Suppressor macrophage treated with lipopolysaccharide for 1 hour (primary cell): Measurements from ENCODE around the gene MKNK2.
"Not testable (repeated sequence)": the region's sequence is repeated elsewhere in the genome, so short reads cannot be mapped to it uniquely, and the experiment has no call there.

ENCODE experiments used
- DNase-seq, 3 donors: peaks; one replicate each; pipeline ENCODE4 v3.0.0-alpha.2; 2020 to 2022

MKNK2 gene

DNA sequence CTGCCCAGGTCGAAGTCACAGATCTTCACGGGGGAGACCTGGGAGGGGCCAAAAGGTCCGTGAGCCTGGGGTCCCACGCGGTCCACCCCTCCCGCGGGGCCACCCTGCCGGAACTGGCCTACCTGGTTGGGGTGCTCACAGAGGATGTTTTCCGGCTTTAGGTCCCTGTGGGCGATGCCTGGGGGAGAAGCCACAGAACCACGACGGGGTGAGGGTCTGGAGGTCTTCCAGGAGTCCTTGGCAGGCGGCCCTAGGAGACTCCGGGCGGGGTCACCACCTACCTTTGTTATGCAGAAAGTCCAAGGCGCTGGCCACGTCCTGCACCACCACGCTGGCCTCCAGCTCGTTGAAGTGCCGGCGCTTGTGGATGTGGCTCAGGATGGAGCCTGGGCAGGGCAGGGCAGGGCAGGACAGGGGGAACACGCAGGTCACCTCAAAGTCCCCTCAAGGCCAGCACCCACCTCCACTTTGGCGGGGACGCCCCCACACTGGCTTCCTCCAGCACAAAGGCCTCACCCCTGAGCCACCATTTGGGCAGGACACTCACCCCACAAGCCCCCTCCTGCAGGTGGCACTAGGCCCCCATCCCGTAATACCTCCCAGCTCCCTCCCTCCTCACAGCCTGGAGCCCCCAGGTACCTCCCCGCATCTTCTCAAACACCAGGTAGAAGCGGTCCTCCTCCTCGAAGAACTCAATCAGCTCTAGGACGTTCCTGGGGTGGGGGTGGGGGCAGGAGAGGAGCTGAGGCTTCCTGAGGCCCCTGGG, 8.4 kb downstream of the MKNK2 start:
- DNase-seq = no peak

DNA sequence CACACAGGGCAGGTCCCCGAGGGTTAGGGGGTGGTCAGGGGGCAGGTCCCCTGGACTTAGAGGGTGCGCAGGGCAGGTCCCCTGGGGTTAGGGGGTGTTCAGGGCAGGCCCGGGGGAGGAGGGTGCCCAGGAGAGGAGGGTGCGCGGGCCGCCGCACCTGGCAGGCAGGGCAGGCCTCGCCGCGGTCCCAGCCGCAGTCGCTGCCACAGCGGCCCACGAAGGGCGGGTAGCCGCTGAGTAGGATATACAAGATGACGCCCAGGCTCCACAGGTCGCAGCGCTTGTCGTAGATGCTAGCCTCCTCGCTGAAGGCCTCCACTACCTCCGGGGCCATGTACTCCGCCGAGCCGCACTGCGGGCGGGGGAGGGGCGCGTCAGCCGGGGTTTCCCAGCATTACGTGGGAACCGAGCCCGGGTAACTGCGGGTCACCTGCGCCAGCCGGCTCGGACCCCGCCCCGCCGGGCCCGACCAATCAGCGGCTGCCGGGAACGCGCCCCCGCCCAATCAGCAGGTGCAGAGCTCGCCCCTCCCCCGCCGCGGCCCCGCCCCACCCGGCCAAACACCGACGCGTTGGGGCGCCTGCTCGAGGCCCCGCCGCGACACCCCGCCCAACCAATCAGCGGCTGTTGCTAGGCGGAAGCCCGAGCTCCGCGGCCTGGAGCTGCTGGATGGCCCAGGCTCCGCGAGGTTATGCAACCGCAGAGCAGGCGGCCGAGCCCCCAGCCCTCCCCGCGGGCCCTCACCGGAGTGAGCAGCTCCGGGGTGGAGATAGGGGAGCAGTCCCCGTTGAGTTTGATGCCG, 9.2 kb downstream of the MKNK2 start:
- peak; percentile 97 to 99 (median 99) for DNase-seq

DNA sequence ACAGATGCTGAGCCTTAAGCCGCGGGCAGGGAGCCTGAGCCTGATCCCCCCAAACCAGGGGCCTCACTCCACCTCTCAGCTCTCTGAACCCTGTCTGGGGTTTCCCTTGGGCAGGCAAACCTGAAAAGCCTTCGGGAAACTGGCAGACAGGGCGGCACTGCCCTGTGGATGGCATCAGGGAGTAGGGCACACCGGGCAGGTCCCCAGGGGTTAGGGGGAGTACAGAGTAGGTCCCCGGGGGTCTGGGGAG, 9.7 kb downstream of the MKNK2 start:
- DNase-seq = no peak

DNA sequence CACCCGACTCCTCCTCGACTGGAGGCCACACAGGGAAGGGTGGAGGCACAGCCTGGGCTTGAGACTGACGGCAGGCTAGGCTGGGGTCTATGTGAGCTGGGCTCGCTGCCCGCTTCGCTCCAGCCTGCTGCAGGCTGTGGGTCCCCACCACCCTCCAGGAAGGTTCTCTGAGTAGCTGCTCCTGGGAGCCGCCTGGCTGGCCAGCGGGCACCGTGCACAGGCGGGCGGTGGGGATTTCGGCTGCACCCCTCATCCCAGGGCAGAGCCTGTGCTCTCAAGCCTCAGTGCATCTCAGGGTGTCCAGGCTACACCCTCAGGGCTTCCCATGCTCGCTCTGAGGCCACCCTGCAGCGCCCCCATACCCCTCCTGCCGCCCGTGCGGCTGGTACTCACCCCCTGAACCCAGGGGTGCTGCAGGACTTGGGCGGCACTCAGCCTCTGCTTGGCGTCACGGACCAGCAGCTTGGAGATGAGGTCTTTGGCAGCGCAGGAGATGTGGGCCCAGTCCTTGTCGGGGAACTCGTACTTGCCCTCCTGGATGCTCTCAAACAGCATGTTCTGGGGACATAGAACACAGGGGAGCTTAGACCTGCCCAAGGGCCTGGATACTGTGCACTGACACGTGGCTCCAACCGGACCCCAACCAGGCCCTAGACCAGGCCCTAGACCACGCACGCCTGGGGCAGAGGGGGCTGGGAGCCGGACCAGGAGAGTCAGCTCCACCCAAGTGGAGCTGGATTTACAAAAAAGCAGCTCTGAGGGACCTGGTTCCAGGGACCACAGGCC, 10.2 kb downstream of the MKNK2 start:
- DNase-seq = no peak

DNA sequence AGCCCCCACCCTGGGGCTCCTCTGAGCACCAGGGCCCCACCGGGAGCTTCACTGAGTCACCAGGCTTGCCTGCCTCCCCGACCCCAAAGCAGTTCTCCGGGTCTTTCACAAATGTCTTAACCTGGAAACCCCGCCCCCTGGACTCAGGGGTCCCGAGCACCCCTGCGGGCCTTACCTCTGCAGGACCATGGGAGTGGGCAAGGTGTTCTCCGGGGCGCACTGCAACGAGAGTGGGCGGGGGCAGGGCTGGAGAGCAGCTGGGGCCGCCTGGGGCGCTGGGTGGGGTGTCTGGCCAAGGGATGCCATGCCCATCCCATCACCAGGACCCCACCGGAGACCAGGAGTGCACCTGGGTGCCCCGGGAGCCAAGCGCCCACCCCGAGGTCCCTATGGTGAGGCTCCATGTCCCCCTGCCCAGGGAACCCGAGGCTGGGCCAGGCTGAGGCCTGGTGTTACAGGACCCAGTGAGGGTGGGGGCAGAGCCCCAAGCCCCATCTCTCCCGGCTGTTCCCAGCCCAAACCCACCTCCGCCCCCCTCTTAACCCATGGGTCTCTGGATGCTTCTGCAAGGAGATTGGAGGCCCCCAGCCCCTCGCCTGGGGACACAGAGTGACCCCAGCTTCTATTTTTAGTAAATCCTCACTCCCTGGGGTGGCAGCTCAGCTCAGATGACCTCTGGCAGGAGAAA, 10.9 kb downstream of the MKNK2 start:
- no peak for DNase-seq

DNA sequence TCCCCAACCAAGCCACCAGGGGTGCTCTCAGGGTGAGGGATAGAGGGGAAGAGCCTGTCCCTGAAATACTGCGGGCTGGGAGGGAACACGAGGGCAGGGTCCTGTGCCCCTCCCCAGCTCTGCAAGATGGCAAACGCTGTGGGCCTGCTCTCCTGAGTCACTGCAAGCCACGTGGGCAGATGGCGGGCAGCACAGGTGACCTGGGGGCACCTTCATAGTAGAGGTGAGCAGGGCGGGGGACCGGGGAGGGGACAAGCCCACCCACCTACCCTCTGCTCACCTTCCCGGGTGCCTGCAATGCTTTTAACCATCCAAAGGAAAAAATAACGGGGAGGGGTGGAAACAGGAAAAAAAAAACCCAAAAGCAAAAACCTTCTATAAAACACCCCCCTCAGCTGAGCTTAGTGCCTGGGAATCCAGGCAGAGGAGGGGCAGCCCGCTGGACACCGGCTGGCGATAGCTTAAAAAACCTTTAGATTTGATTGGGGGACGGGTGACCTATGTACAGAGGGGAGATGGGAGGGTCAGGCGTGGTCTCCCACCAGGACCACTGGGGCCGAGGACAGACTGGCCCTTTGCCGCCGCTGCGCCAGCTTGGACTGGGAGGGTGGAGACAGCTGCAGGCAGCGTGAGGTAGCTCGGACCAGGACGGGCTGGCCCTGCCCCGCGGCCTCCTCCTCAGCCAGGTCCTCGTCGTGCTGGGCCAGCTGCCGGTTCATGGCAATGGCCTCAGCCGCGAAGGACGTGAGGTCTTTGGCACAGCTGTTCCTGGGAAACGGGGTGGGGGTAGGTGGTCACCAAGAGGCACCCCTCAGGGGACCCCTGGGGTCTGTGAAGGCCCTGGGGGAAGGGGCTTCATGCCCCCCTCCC, 11.7 kb downstream of the MKNK2 start:
- DNase-seq = no peak

DNA sequence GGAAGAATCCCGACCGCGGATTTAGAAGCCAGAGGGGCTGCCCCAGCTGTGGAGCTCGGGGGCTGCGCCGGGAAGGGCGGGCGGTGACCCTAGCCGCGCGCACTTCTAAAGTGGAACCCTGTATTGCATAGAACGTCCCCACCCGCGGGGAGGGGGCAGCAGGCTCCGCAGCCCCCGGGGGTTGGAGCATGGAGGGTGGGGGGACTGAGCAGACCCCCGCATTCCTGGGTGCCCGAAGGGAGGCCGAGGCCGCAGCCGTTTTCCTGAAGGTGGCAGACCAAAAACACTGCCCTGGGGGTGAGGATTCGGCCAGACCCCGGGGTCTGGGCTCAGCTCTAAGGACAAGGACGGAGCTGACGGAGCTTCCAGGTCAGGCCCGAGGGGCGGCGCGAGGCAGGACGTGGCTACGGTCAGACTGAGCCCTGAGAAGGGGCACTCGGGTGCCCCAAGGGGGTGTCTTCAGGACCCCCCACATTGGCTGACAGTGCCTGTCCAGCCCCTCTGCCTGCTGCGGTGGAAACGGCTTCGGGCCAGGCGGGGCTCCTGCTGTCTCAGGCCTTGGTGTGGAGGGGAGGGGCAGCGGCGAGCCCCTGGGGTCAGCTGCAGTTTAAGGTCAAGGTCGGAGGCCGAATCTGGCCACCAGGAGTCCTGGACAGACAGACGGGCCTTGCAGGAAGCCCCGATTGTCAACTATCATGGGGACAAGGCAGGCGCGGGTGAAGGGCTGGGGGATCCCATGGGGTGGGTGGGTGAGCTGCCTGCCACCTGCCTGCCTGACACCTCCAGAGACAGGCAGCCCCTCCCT, 12.6 kb downstream of the MKNK2 start:
- DNase-seq = no peak

DNA sequence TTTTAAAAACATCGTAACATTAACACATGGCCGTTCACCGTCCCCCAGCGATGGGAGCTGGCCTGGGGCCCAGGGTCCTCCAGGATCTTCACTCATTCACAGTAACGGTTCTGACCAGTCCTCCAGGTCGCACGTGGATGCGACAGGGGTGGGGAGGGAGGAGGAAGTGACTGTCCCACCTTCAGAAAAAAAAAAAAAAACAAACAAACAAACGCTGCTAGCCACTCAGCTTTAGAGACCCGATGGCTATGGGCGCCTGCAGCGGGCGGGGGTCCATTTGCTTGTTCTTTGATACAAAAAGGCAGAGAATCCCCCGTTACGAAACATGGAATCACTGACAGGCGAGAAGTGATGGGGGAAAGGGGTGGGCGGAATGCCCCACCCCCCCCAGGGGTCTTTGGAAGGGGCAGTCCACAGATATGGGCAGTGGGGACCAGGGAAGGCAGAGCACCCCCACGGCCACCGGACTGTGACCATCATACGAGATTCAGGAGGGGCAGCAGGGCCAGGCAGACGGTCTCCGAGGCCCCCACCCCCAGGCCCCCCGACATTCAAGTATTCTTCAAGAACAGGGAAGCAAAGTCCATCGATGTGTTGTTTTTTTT, 13.3 kb downstream of the MKNK2 start:
- DNase-seq = no peak

DNA sequence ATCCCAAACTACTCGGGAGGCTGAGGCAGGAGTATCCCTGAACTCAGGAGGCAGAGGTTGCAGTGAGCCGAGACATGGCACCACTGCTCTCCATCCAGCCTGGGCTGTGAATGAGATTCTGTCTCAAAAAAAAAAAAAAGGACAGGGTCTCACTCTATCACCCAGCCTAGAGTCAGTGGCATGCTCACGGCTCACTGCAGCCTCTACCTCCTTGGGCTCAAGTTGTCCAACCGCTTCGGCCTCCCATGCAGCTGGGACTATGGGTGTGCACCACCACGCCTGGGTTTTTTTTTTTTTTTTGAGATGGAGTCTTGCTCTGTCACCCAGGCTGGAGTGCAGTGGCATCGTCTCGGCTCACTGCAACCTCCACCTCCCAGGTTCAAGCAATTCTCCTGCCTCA, 14.6 kb downstream of the MKNK2 start:
- DNase-seq = no peak

DNA sequence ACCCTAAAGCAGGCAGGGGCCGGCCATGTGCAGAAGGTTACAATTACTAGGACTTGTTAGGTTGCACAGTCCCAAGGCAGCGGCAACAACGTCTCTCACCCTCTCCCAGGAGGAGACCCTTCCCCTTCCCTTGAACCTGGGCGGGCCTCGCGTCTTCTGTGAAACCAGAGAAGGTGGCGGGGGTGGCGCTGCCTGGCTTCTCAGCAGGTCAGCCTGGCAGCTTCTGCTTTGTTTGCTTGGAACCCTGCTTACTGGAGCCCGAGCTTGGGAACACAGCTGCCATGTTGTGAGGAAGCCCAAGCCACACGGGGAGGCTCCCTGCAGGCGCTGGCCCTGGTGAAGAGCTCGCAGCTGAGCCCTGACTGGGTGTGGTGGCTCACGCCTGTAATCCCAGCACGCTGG, 15.5 kb downstream of the MKNK2 start:
- no peak for DNase-seq

DNA sequence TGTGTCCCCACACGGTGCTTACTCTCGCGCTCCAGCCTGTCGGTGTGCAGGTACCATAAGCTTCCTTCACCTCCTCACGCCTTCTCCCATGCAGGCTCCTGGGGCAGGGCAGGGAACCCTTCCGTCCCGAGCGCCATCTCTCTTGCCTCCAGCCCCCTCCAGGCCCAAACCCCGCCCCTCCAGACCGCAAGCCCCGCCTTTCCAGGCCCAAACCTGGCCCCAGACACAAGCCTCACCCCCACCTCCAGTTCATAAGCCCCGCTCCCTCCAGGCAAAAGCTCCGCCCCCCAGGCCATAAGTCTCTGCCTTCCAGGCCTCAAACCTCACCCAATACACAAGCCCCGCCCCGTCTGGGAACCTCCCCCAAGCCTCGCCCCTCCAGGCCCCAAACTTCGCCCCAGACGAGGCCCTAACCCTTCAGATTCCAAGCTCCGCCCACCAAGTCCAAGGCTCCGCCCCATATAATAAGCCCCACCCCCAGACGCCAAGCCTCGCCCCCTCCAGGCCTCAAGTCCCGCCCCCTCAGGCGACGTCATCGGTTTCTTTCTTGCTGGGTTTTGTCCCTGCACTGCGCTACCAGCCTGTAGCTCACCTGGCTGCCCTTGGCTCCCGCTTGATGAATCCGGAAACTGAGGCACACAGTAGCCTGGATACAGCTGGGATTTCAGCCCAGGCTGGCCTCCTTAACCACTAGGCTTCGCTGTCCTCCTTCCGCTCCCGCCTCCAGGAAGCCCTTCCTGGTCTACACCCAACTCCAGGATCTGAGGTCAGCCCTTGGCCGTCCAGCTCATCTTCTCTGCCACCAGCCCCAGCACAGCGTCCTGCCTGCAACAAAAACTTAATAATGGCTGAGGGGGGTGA, 16.1 kb downstream of the MKNK2 start:
- DNase-seq = peak; percentile 58 to 79 (median 63)

DNA sequence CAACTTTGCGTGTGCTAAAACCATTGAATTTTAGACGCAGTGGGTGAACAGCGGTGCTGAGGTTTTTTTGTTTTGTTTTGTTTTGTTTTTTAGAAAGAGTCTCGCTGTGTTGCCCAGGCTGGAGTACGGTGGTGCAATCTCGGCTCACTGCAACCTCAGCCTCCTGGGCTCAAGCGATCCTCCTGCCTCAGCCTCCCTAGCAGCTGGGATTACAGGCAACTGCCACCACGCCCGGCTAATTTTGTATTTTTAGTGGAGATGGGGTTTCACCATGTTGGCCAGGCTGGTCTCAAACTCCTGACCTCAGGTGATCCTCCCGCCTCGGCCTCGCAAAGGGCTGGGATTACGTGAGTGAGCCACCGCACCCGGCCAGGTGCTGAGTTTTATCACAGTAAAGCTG, 16.8 kb downstream of the MKNK2 start:
- DNase-seq = not testable (repeated sequence)

DNA sequence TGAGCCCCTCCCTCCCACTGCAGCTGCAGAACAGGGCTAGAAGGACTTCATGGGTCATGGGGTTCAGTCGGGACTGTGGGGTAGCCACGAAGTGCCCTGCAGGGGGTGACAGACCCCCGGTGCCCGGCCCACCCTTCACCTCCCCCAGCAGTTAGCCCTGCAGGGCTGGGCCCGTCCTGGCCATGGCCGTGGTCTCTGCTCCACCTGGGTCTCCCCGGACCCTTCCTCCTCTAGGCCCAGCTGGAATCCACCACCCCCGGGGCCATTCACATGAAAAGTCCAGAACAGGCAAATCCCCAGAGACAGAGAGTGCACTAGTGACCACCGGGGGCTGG, 17.3 kb downstream of the MKNK2 start:
- no peak for DNase-seq

DNA sequence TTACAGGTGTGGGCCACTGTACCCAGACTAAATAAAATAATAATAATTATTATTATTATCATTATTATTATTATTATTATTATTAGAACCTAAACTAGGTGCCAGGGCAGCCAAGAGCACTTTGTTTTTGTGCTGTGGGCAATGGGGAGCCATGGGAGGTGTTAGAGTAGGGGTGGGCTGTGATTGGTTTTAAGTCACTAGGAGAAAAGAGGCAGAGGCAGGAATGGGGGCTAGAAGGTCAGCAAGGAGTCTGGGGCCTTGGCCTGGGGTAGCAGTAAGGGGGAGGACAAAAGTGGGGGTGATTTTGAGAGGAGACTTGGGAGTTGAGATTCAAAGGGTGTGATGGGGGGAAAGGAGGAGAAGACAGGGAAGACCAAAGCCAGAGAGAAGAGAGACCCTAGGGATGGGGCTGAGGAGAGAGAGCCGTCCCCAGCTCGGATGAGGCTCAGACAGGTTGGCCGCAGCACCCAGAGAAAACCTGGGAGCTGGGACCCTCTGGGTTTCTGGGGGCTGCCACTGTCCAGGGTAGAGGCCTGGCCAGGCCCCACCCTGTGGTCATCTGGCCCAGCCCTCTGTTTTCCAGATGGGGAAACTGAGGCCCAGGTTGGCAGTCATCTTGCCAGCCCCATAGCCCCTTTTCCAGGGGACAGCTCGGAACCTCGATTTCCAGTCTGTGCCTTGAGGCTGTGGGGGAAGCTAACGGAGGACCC, 17.8 kb downstream of the MKNK2 start:
- no peak for DNase-seq

DNA sequence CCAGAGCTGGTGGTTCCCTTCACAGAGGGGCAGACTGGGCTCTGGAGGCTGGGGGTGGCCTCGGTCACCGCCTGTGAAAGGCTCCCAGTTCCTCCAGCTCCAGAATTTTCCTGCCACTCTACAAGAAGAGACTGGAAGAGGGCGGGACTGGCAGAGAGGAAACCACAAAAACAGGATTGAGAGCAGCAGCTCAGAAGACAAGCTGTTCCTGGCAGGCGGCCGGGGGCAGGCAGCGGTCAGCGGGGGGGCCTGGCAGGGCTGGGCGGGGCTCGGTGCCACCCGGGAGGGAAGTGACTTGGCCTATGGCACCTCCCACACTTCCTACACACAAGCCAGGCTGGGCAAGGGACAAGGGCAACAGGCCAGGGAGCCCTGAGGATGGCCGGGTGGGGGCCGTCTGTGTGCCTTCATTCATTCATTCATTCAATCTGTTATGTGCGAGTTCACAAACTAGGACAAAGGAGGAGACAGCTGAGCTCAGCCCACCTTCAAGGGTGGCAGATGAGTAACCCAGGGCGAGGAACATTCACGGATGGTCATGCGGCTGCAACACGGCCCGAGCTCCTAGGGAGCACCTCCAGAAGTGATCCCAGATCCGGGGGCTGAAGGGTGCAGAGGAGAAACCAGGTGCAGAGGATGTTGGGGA, 18.6 kb downstream of the MKNK2 start:
- DNase-seq = peak; percentile 88 to 94 (median 90)

DNA sequence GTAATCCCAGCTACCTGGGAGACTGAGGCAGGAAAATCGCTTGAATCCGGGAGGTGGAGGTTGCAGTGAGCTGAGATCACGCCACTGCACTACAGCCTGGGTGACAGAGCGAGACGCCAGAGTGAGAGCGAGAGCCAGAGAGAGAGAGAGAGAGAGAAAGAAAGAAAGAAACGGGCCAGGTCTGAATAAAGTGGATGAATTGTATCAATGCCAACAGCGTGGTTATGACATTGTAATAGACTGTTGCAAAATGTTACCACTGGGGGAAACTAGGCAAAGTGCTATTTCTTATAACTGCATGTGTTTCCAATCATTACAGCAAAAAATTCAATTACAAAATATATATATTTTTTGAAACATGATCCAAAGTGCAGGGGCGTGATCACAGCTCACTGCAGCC, 23.7 kb downstream of the MKNK2 start:
- DNase-seq = peak in 2 of 3 donors; percentile 24 to 31

DNA sequence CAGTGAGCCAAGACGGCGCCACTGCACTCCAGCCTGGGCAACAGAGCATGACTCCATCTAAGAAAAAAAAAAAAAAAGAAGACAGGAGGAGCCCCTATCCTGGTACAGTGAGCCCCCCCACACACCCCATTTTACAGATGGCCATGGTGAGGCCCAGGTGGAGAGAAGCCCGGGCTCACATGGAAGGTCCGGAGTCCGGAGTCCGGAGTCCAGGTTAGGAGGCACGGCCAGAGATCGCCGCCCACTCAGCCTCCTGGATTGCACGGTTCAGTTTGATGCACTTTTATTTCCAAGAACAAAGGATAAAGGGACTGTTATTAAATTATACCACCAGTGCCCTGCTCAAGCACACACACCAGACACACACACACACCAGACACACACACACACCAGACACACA, 24.3 kb downstream of the MKNK2 start:
- no peak for DNase-seq

DNA sequence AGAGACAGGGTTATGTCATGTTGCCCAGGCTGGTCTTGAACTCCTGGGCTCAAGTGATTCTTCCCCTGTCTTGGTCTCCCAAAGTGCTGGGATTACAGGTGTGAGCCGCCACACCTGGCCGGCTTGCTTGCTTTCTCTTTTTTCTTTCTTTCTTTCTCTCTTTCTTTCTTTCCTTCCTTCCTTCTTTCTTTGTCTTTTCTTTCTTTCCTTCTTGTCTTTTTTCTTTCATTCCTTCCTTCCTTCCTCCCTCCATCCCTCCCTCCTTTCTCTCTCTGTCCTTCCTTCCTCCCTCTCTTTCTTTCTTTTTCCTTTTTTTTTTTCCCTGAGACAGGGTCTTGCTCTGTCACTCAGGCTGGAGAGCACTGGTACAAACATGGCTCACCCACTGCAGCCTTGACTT, 28.8 kb downstream of the MKNK2 start:
- no peak for DNase-seq
